Common myeloid progenitor, CD34-positive (primary cell): ENCODE data around the gene CRIM1.

Experiments
- CTCF ChIA-PET: fragments of 350-600 bp; sonication (Branson Sonifier 250); formaldehyde crosslinking; loops from one replicate; lab custom pipeline; 2021; ENCODE audit warnings: antibody characterized with exemption; lab: Charles Lee
- POLR2A ChIA-PET: fragments of 350-600 bp; sonication (Branson Sonifier 250); formaldehyde crosslinking; loops from one replicate; lab custom pipeline; 2021; ENCODE audit warnings: antibody characterized with exemption; lab: Charles Lee
- DNase-seq, 3 donors: peaks; one replicate each; pipeline versions ENCODE4 v3.0.0 to v3.0.0-alpha.2; 2013
- H3K27ac ChIP-seq, 2 experiments: 1 replicate in 1 of 2; 2 replicates in 1 of 2; pipeline ENCODE4 v1.7.0; 2013; ENCODE audit warnings: inconsistent platforms in 2 of 2, low read length in 2 of 2, mild to moderate bottlenecking in 2 of 2, low read depth in 1 of 2, moderate library complexity in 1 of 2; ENCODE audit not compliant: severe bottlenecking in 2 of 2, insufficient read depth in 1 of 2, poor library complexity in 1 of 2
- H3K27me3 ChIP-seq, 5 experiments: replicated peaks in 2 of 5; 1 replicate in 3 of 5; 2 replicates in 2 of 5; pipeline versions ENCODE4 v1.6.1 to v1.7.0; 2013; ENCODE audit warnings: low read length in 4 of 5, mild to moderate bottlenecking in 2 of 5, moderate library complexity in 2 of 5, inconsistent platforms in 1 of 5; ENCODE audit not compliant: insufficient read depth in 5 of 5, control insufficient read depth in 4 of 5
- H3K36me3 ChIP-seq, 4 experiments: 1 replicate in 2 of 4; 2 replicates in 2 of 4; pipeline versions ENCODE4 v1.6.1 to v1.7.0; 2013; ENCODE audit warnings: low read length in 3 of 4, control low read depth in 1 of 4, mild to moderate bottlenecking in 1 of 4; ENCODE audit not compliant: control insufficient read depth in 4 of 4, insufficient read depth in 4 of 4
- H3K4me1 ChIP-seq, 4 experiments: 1 replicate in 3 of 4; 2 replicates in 1 of 4; pipeline versions ENCODE4 v1.6.1 to v1.7.1; 2013; ENCODE audit warnings: low read length in 3 of 4, mild to moderate bottlenecking in 3 of 4, control low read depth in 1 of 4, inconsistent platforms in 1 of 4, moderate library complexity in 1 of 4; ENCODE audit not compliant: control insufficient read depth in 4 of 4, insufficient read depth in 4 of 4; ENCODE audit errors: control extremely low read depth in 1 of 4
- H3K4me3 ChIP-seq, 7 experiments: 1 replicate in 4 of 7; 2 replicates in 3 of 7; pipeline versions ENCODE4 v1.5.1 to v1.7.0; 2013; ENCODE audit warnings: mild to moderate bottlenecking in 7 of 7, low read length in 6 of 7, moderate library complexity in 6 of 7, inconsistent platforms in 2 of 7, low read depth in 2 of 7, control low read depth in 1 of 7; ENCODE audit not compliant: insufficient read depth in 4 of 7, control insufficient read depth in 1 of 7; ENCODE audit errors: extremely low read depth in 1 of 7
- H3K9me3 ChIP-seq, 5 experiments: 1 replicate in 4 of 5; 2 replicates in 1 of 5; pipeline versions ENCODE4 v1.6.1 to v1.7.1; 2013; ENCODE audit warnings: low read length in 4 of 5, mild to moderate bottlenecking in 2 of 5, inconsistent platforms in 1 of 5, low read depth in 1 of 5, moderate library complexity in 1 of 5; ENCODE audit not compliant: control insufficient read depth in 4 of 5, insufficient read depth in 2 of 5; ENCODE audit errors: control extremely low read depth in 1 of 5
- WGBS: methylation state at CpG from one replicate; pipeline ENCODE4 v1.1.5; 2013; ENCODE audit not compliant: insufficient coverage; 5-methylcytosine and 5-hydroxymethylcytosine counted together

Gene CRIM1

DNA sequence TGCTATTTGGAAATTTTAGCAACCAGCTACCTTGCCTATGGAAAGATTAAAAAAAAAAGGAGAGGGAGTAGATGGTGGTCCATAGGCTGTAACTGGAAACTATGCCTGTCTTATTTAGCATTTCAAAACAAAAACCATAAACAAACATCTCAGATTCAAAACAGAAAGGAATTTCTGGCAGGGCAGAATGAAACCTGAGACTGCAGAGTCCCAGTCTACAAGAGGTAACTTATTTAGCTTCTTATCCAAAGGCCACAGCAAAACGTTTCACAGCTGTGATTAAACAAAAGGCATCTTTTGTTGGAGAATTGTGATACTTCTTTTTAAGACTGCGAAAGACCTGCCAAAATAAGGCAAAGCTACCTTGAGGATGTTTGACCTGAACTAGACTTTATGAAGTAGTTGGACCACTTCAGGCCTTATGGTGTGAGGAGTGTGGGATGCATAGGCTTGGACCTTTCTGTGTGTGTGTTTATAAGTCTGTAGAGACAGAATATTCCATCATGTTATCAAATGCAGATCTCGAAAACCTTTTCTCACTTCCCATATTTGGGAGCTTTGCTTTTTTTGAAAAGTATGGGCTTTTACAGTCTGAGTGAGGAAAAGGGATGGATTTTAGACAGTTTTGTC is 11.0 kb downstream of the CRIM1 start:
- Histone ChIP-seq H3K27ac (no peak overlapping the region), H3K27me3 (no peaks in the 10 kb centered on the region), H3K9me3 (no peaks in the 10 kb centered on the region), H3K4me3 (no peak overlapping the region), H3K36me3 (no peaks in the 10 kb centered on the region), H3K4me1 (peaks cover 0 to 4% (median 1%) of the 10 kb centered on the region in 4 experiments)
- DNase-seq: no peak
- ChIA-PET CTCF (interaction anchor here (1.0 to 2.3 kb wide), 2 partner anchors 10 to 13 kb away, joined by 3 to 7 read pairs; no protein-coding TSS in a partner anchor), POLR2A (no interaction called here)
- 80% methylated on average over 3 of the region's 3 CpGs for WGBS

- H3K4me1 ChIP-seq: peaks cover 0 to 4% (median 1%) of the 10 kb centered on the region in 4 experiments
Measured at GRCh38 chr2:36367486-36367885, 11.9 kb downstream of the CRIM1 start.

GRCh38 chr2:36367895-36368353 is 12.3 kb downstream of the CRIM1 start:
- CTCF ChIA-PET: interaction anchor here (1.0 to 2.3 kb wide), 2 partner anchors 9 to 107 kb away, joined by 4 to 7 read pairs; no protein-coding TSS in a partner anchor
- H3K4me3 ChIP-seq: no peak overlapping the region
- no peaks in the 10 kb centered on the region for H3K27me3 ChIP-seq
- no peaks in the 10 kb centered on the region for H3K9me3 ChIP-seq
- POLR2A ChIA-PET: no interaction called here
- WGBS: 100% methylated on average over 1 of the region's 5 CpGs
- DNase-seq: no peak
- H3K36me3 ChIP-seq: no peaks in the 10 kb centered on the region
- peaks cover 0 to 4% (median 1%) of the 10 kb centered on the region in 4 experiments for H3K4me1 ChIP-seq
- no peak overlapping the region for H3K27ac ChIP-seq

More at GRCh38 chr2:36367486-36367885, 11.9 kb downstream of the CRIM1 start:
- DNase-seq: peak in 1 of 3 donors; percentile 28
- no peak overlapping the region for H3K27ac ChIP-seq
- ChIA-PET POLR2A (no interaction called here), CTCF (interaction anchor here (1.0 to 2.3 kb wide), 2 partner anchors 9 to 107 kb away, joined by 4 to 7 read pairs; no protein-coding TSS in a partner anchor)
- no peaks in the 10 kb centered on the region for H3K27me3 ChIP-seq
- no peak overlapping the region for H3K4me3 ChIP-seq
- H3K36me3 ChIP-seq: no peaks in the 10 kb centered on the region
- 45% methylated on average over 2 of the region's 4 CpGs for WGBS
- no peaks in the 10 kb centered on the region for H3K9me3 ChIP-seq

GRCh38 chr2:36368438-36368837 is 12.9 kb downstream of the CRIM1 start:
- Histone ChIP-seq H3K4me3 (no peak overlapping the region), H3K27me3 (no peaks in the 10 kb centered on the region), H3K27ac (no peak overlapping the region), H3K36me3 (no peaks in the 10 kb centered on the region), H3K4me1 (peaks cover 0 to 8% (median 2%) of the 10 kb centered on the region in 4 experiments), H3K9me3 (no peaks in the 10 kb centered on the region)
- no peak for DNase-seq
- CTCF ChIA-PET: interaction anchor here (1.3 to 2.3 kb wide), 2 partner anchors 8 to 10 kb away, joined by 3 to 7 read pairs; no protein-coding TSS in a partner anchor
- POLR2A ChIA-PET: no interaction called here
- 96% methylated on average over 5 of the region's 6 CpGs for WGBS

DNA sequence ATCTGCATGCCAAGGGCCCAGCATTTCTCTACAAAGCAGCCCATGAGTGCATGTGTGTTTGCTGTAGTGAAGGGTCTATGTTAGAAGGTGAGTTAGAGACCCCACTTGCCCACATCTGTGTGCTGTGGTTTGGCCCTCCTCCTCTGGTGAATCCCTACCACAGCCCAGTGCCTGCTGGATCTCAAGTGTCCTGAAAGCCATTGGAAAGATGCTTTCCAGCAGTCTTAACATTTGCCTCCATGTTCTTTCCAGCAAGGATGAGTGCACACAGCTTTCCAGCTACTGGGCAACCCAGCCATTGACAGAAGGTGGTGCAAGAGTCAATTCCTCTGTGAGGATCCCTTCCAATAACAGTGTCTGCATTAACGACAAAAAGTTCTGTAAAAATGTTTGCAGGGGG is 13.6 kb downstream of the CRIM1 start:
- CTCF ChIA-PET: interaction anchor here (0.9 to 1.3 kb wide), 2 partner anchors 11 to 12 kb away, joined by 3 read pairs; no protein-coding TSS in a partner anchor
- H3K4me3 ChIP-seq: no peak overlapping the region
- H3K27me3 ChIP-seq: no peaks in the 10 kb centered on the region
- POLR2A ChIA-PET: no interaction called here
- no peak for DNase-seq
- no peaks in the 10 kb centered on the region for H3K9me3 ChIP-seq
- H3K4me1 ChIP-seq: peaks cover 0 to 8% (median 2%) of the 10 kb centered on the region in 4 experiments
- no CpG with 5 or more reads among the region's 1 CpG for WGBS
- no peaks in the 10 kb centered on the region for H3K36me3 ChIP-seq
- H3K27ac ChIP-seq: no peak overlapping the region

DNA sequence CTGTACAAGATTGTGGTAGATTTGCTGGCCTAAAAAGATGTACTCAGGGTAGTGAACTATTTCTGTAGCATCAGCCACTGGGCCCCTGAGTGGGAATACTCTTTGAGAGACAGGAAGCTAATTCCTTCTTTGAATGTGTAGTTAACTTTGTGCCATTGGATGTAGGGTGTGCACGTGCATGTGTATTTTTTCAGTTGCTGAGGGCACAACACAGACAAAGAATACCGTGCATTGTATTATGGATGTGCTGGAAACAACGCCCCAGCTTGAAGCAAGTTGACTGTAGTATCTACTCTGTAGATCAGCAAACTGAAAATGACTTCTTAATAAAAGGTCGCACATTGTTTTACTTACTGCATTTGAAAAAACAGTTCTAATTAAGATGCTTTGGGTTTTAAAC is 14.1 kb downstream of the CRIM1 start:
- no peak for DNase-seq
- ChIA-PET CTCF (interaction anchor here (0.9 to 1.3 kb wide), 2 partner anchors 11 to 12 kb away, joined by 3 read pairs; no protein-coding TSS in a partner anchor), POLR2A (no interaction called here)
- Histone ChIP-seq H3K4me1 (peaks cover 0 to 8% (median 2%) of the 10 kb centered on the region in 4 experiments), H3K27me3 (no peaks in the 10 kb centered on the region), H3K27ac (no peak overlapping the region), H3K9me3 (no peaks in the 10 kb centered on the region), H3K36me3 (no peaks in the 10 kb centered on the region), H3K4me3 (no peak overlapping the region)
- WGBS: 100% methylated on average over 3 of the region's 4 CpGs

- CTCF ChIA-PET: no interaction called here
- Histone ChIP-seq H3K4me1 (peaks cover 0 to 8% (median 2%) of the 10 kb centered on the region in 4 experiments), H3K27ac (no peak overlapping the region), H3K9me3 (no peaks in the 10 kb centered on the region), H3K27me3 (no peaks in the 10 kb centered on the region), H3K36me3 (no peaks in the 10 kb centered on the region), H3K4me3 (no peak overlapping the region)
- no peak for DNase-seq
- POLR2A ChIA-PET: no interaction called here
Measured at GRCh38 chr2:36370281-36370680, 14.7 kb downstream of the CRIM1 start.
